ENCODE results near the gene PSMD3.
"Not testable (repeated sequence)": the region's sequence is repeated elsewhere in the genome, so short reads cannot be mapped to it uniquely, and the experiment has no call there.

Gene PSMD3

GRCh38 chr17:39997543-39997942 is 16.9 kb downstream of the PSMD3 start:
- DNase-seq (ENCODE audit: extremely low read depth, low read depth) = no peak
- no peak for TF ChIP-seq CTCF (IDR thresholded peaks at IDR 0.05; ENCODE audit: low read depth, low read length)

- no peak for TF ChIP-seq CTCF (IDR thresholded peaks at IDR 0.05; ENCODE audit: low read depth, low read length)
- DNase-seq (ENCODE audit: extremely low read depth, low read depth) = no peak
Observed at GRCh38 chr17:39999067-39999466, 18.5 kb downstream of the PSMD3 start.

- TF ChIP-seq CTCF (IDR thresholded peaks at IDR 0.05; ENCODE audit: low read depth, low read length) = no peak
Observed at GRCh38 chr17:40000161-40000560, 19.6 kb downstream of the PSMD3 start.

GRCh38 chr17:40001335-40001734 is 20.7 kb downstream of the PSMD3 start:
- DNase-seq (ENCODE audit: extremely low read depth, low read depth) = not testable (repeated sequence)

More at GRCh38 chr17:40000161-40000560, 19.6 kb downstream of the PSMD3 start:
- DNase-seq (ENCODE audit: extremely low read depth, low read depth) = no peak

- no peak for DNase-seq (ENCODE audit: extremely low read depth, low read depth)
- no peak for TF ChIP-seq CTCF (IDR thresholded peaks at IDR 0.05; ENCODE audit: low read depth, low read length)
Observed at GRCh38 chr17:40004072-40004471, 23.5 kb downstream of the PSMD3 start.

- TF ChIP-seq CTCF (IDR thresholded peaks at IDR 0.05; ENCODE audit: low read depth, low read length) = no peak
- DNase-seq (ENCODE audit: extremely low read depth, low read depth) = no peak
Observed at GRCh38 chr17:40004712-40005111, 24.1 kb downstream of the PSMD3 start.

- DNase-seq (ENCODE audit: extremely low read depth, low read depth) = no peak
Observed at GRCh38 chr17:40005520-40005919, 24.9 kb downstream of the PSMD3 start.

GRCh38 chr17:40010946-40011500 is 30.4 kb downstream of the PSMD3 start:
- DNase-seq (ENCODE audit: extremely low read depth, low read depth) = not testable (repeated sequence)

More at GRCh38 chr17:40005520-40005919, 24.9 kb downstream of the PSMD3 start:
- TF ChIP-seq CTCF (IDR thresholded peaks at IDR 0.05; ENCODE audit: low read depth, low read length) = no peak

GRCh38 chr17:40012017-40012647 is 31.5 kb downstream of the PSMD3 start:
- not testable (repeated sequence) for DNase-seq (ENCODE audit: extremely low read depth, low read depth)

All from AG09319 (cell line).